CD4-positive, alpha-beta T cell treated with Interleukin-2 at 100 ng/mL for 4 hours (primary cell): ENCODE results near the gene ATP4A.

Source experiments
- DNase-seq: peaks from one replicate; pipeline ENCODE4 v3.0.0-alpha.2; 2020; ENCODE audit warnings: low spot score

ATP4A gene

DNA sequence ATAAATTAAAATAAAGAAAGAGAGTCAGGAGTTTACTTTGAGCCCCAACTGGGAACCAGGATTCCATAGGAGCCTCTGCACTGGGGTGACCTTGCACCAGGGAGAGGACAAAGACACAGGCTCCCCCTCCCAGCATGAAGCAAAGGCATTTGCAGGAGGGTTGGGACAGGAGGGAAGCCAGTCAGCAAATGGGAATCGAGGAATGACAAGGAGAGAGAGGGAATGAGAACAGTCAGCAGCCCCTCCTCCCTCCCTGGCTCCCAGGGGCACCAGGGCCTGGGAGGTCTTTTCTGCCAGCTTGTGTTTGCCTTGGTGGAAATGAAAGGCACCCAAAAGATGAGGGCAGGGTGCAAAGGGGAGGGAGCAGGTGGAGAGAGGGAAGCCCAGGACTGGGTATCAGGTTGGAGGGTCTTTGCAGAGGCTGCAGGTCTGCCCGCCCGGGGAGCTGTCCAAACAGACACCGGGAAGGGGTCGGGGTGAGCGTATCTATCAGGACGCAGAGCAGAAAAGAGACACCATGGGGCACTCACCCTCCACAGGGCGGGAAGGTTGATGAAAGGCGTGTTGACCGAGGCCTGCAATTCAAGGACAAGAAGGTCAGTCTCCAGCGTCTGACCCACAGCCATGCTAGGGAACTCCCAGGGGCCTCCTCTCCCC, 39.1 kb downstream of the ATP4A start:
- no peak for DNase-seq

- DNase-seq: no peak
Observed at GRCh38 chr19:35522745-35523327, 40.6 kb downstream of the ATP4A start.

DNA sequence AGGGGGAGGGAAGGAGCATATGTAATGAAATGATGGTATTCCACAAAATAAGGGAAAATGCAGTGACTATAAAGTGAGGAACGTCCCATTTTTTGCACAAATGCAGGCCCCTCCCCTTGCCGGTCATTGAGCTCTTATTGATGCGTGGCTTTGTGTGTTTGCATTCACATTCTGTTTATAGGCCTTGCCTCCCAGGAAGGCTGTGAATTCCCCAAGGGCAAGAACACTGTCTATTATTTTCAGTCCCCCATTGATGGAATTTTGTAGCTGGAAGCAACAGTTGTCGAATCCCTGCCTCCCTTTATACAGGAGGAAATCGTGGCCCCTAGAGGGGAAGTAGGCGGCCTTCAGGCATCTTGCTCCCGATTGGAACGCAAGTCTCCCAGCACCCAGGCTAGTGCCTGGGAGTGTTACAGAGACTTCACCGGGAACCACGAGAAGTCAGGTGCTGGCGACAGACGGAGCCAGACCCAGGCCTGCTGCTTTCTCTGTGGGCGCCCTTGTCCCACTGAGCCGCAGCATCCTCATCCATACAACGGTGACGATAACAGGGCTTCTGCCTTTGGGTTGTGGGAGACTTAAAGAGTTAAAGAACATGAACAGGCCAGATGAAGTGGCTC, 42.2 kb downstream of the ATP4A start:
- no peak for DNase-seq

GRCh38 chr19:35519291-35519690, 44.2 kb downstream of the ATP4A start:
- no peak for DNase-seq

DNA sequence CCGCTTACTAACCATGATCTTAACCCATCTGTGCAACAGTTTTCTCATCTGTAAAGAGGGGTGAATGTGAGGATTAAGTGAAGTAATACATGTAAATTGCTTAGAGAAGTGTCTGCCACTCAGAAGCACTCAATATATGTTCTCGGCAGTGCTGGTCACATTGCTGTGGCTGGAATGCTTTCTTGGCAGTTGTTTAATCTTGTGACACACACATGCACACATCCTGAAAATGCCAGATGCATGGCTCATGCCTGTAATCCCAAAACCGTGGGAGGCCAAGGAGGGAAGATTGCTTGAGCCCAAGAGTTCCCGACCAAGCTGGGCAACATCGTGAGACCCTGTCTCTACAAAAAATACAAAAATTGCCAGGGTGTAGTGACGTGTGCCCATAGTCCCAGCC, 45.1 kb downstream of the ATP4A start:
- no peak for DNase-seq

GRCh38 chr19:35517342-35517741, 46.1 kb downstream of the ATP4A start:
- DNase-seq: no peak

DNA sequence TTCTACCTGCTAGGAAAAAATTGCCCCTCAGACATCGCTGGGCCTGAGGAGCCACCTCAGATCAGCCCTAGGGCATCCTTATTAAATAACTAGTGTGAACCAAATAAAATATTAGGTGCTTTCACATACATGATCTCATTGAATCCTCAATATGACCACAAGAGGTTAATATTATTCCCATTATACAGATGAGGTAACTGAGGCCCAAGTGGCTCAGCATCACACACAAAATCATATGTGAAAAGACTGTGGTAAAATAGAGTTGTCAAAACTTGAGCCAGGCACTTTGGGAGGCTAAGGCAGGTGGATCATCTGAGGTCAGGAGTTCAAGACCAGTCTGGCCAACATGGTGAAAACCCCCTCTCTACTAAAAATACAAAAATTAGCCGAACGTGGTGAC, 47.1 kb downstream of the ATP4A start:
- no peak for DNase-seq

- DNase-seq: no peak
Observed at GRCh38 chr19:35514282-35514809, 49.1 kb downstream of the ATP4A start.

- DNase-seq: no peak
Observed at GRCh38 chr19:35513628-35514281, 49.7 kb downstream of the ATP4A start, which contains the start of gene DMKN. Gene DMKN (minus strand): TSS chr19:35513649. CDS start chr19:35513475, 174 bp downstream.

GRCh38 chr19:35512831-35513627, 50.4 kb downstream of the ATP4A start:
- no peak for DNase-seq

GRCh38 chr19:35511337-35511736, 52.1 kb downstream of the ATP4A start:
- no peak for DNase-seq

DNA sequence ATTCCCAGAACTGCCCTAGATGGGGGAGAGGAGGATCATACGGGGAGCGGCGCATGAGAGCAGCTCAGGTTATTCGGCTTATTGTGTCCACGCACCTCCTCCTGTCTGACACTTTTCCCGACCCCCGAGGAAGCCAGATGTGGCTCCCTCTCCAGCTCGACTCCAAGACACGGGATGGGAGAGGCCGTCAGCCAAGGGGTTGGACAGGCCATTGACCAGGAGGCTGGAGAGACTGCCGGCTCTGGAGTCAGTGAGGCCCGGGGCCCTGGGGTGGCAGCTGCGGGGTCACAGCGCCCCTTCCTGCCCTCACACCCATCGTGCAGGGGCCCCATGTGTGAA, 52.9 kb downstream of the ATP4A start:
- DNase-seq: no peak

- peak; percentile 71 for DNase-seq
Observed at GRCh38 chr19:35509861-35510625, 53.4 kb downstream of the ATP4A start.

DNA sequence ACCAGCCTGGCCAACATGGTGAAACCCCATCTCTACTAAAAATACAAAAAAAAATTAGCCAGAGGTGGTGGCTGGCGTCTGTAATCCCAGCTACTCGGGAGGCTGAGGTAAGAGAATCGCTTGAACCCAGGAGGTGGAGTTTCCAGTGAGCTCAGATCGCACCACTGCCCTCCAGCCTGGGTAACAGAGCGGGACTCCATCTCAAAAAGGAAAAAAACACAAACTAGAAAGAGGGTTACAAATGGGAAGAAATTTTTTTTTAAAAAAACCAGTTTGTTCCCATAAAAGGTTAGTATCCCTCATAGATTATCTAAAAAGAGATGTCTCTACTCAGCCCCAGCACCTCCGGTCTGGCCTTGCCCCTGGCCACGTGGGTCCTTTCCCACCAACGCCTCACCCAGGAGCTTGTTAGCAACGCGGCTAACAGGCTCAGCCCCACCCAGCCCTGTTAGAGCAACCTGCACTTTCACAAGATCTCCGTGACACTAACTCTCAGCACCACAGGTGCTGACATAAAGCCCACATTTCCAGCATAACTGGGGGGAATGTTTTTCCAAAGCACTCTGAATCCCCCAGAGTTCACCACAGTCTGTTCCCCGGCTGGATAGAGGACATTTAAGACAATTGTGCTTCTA, 54.3 kb downstream of the ATP4A start:
- peak; percentile 43 for DNase-seq

- no peak for DNase-seq
Observed at GRCh38 chr19:35508129-35508528, 55.3 kb downstream of the ATP4A start.

- DNase-seq: no peak
Observed at GRCh38 chr19:35507561-35507960, 55.9 kb downstream of the ATP4A start.

GRCh38 chr19:35506011-35506410, 57.4 kb downstream of the ATP4A start:
- no peak for DNase-seq

GRCh38 chr19:35502751-35503150, 60.7 kb downstream of the ATP4A start:
- no peak for DNase-seq

GRCh38 chr19:35501684-35502083, 61.8 kb downstream of the ATP4A start:
- DNase-seq: no peak

DNA sequence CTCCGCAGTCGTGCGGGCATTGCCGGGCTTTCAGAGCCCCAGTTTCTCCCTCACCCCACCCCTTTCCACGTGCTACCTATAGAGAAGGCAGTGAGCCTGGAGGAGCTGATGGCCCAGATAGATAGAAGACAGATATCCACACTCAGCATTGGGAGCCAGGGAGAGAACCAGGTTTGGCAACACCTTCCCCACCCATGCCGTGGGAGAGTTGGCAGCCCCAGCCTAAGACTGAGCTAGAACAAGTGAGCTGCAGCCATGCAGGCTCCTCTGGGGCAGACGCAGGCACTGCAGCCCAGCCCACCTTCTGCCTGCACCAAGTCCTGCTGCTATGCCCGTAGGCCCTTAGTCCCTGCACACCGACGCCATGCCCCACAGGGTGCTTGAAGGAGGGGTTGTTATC, 62.8 kb downstream of the ATP4A start:
- DNase-seq: no peak
